Endothelial cell (in vitro differentiated cells): ENCODE measurements around the gene KDM2A. TPM values are rescaled to one million over a fixed set of nuclear protein-coding genes. Genes with fewer than 3 reads are reported as not detected.

Experiments used
- DNase-seq: peaks from one replicate; pipeline ENCODE4 v3.0.0; 2021; ENCODE audit warnings: low spot score
- H3K27ac Mint-ChIP-seq: one replicate; pipeline ENCODE4 v1.8.0; 2021; ENCODE audit warnings: mixed read lengths, inconsistent platforms; ENCODE audit not compliant: unreplicated experiment
- H3K27me3 Mint-ChIP-seq: one replicate; pipeline ENCODE4 v1.8.0; 2021; ENCODE audit warnings: mild to moderate bottlenecking, moderate library complexity, mixed read lengths, inconsistent platforms; ENCODE audit not compliant: unreplicated experiment
- H3K36me3 Mint-ChIP-seq: one replicate; pipeline ENCODE4 v1.8.0; 2021; ENCODE audit warnings: mild to moderate bottlenecking, low read depth, mixed read lengths, inconsistent platforms; ENCODE audit not compliant: unreplicated experiment
- H3K4me1 Mint-ChIP-seq: one replicate; pipeline ENCODE4 v1.8.0; 2021; ENCODE audit warnings: mild to moderate bottlenecking, mixed read lengths, inconsistent platforms; ENCODE audit not compliant: unreplicated experiment
- H3K4me3 Mint-ChIP-seq: one replicate; pipeline ENCODE4 v1.8.0; 2021; ENCODE audit warnings: mild to moderate bottlenecking, mixed read lengths, inconsistent platforms; ENCODE audit not compliant: unreplicated experiment
- H3K9me3 Mint-ChIP-seq: one replicate; pipeline ENCODE4 v1.8.0; 2021; ENCODE audit warnings: mixed read lengths, inconsistent platforms; ENCODE audit not compliant: unreplicated experiment
- total RNA-seq: library from RNA; stranded (reverse); fragmentation: NEBNext Ultra II Directional; extraction: Animal tissue kit (Norgen Biotek cat#: 25700); gene quantifications from one replicate; pipeline ENCODE4 v1.2.1, GENCODE V29; 2021; ENCODE audit not compliant: unreplicated experiment
- TF ChIP-seq, protein P1 (sequence below): fragments of 200-600 bp; sonication (generic); IDR thresholded peaks from one replicate; pipeline ENCODE4 v1.5.0; 2021; ENCODE audit warnings: antibody characterized with exemption; ENCODE audit not compliant: unreplicated experiment

Gene KDM2A
- total RNA-seq, 1 donor from 2014 or later, result 76.9 TPM

DNA sequence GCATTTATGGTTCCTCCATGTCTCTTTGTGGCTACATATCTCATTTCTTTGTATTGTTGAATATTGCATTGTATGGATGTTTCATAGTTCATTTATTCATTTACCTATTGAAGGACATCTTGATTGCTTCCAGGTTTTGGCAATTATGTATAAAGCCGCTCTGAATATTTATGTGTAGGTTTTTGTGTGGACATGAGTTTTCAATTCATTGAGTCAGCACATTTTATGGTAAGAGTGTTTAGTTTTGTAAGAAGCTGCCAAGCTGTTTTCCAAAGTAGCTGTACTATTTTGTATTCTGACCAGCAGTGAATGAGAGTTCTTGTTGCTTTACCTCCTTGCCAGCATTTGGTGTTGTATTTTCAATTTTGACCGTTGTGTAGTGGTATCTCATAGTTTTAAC lies 39.2 kb downstream of the KDM2A start:
- no peak overlapping the region for H3K4me3 Mint-ChIP-seq
- H3K36me3 Mint-ChIP-seq, result peaks cover 3% of the 10 kb centered on the region

DNA sequence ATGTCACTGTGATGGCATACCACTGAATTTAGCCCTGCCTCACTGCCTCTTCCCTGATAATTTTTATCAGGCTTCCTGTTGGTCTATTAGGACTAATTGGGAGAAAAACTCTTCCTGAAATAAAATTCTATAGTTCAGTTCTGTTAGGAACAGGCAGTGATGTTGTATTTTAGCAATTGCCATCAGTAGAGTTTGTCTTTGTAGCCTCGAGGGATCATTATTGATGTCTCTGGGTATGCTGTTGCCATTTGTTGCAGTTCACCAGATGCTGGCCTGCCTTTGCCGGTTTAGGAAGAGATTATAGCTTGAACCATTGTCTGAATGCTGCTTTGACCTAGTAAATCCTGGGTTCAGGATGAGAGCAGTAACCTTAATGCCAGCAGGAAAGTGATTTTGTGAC lies 41.0 kb downstream of the KDM2A start:
- Mint-ChIP-seq H3K27ac (no peak overlapping the region), H3K9me3 (no peaks in the 10 kb centered on the region), H3K4me1 (no peaks in the 10 kb centered on the region), H3K27me3 (peaks cover 1% of the 10 kb centered on the region), H3K36me3 (peaks cover 2% of the 10 kb centered on the region), H3K4me3 (no peak overlapping the region)
- DNase-seq, result no peak
- TF ChIP-seq, protein P1, sequence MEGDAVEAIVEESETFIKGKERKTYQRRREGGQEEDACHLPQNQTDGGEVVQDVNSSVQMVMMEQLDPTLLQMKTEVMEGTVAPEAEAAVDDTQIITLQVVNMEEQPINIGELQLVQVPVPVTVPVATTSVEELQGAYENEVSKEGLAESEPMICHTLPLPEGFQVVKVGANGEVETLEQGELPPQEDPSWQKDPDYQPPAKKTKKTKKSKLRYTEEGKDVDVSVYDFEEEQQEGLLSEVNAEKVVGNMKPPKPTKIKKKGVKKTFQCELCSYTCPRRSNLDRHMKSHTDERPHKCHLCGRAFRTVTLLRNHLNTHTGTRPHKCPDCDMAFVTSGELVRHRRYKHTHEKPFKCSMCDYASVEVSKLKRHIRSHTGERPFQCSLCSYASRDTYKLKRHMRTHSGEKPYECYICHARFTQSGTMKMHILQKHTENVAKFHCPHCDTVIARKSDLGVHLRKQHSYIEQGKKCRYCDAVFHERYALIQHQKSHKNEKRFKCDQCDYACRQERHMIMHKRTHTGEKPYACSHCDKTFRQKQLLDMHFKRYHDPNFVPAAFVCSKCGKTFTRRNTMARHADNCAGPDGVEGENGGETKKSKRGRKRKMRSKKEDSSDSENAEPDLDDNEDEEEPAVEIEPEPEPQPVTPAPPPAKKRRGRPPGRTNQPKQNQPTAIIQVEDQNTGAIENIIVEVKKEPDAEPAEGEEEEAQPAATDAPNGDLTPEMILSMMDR, result no peak

More for the DNA sequence above, 39.2 kb downstream of the KDM2A start:
- Mint-ChIP-seq H3K27me3 (no peaks in the 10 kb centered on the region), H3K4me1 (no peaks in the 10 kb centered on the region), H3K27ac (no peak overlapping the region), H3K9me3 (no peaks in the 10 kb centered on the region)
- TF ChIP-seq, protein P1, result no peak
- no peak for DNase-seq

DNA sequence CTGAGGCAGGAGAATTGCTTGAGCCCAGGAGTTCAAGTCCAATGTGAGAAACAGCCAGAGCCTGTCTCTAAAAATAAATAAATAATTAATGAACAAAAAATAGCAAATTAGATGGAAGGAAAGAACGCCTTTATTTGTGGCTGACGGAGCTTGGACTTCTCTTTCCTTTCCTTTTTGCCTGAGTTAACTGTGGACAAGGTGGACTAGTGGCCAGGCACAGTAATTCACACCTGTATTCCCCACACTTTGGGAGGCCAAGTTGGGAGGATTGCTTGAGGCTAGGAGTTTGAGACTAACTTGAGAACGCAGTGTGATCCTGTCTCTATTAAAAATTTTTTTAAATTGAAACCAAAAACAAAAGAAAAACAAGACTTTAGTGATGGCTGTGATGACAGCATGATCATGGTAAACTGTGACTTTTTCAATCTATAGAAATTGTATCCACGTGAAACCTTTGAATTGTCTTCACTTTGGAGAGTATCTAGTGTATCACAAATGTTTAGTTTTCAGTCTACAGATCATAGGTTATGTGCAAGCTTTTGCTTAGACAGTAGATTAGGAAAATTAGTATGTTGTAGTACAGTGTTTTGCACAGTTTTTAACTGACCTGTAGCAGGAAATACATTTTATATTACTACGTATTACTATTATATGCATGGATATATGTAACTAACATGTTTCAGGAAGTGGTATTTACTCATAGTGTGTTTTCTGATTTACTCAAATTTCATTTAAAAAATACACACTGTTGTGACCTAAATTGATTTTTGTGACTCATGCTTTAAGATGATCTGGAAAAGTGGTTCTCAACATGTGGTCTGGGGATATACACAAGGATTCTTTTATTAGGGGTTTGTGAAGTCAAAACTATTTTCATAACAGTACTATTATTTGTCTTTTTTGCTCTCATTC lies 42.1 kb downstream of the KDM2A start:
- DNase-seq, result no peak
- H3K36me3 Mint-ChIP-seq, result peaks cover 2% of the 10 kb centered on the region

DNA sequence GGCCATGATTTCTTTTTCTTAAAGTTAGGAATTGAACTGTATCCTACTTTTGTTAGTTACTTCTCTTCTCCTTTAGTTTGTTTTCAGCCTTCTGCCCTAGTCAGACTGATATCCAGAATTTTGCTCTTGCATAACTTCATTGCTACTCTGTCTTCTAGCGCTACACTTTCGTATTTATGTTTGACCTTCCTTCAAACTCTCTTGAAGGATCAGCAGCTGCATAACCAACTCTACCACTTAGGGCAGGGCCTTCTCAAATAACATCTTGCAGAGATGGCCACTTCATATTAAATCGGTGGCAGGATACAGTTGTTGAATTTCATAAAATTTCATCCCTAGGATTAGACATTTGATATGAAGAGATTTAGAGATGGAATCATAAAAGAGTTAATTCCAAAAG lies 43.9 kb downstream of the KDM2A start:
- TF ChIP-seq, protein P1, result no peak
- no peak overlapping the region for H3K4me3 Mint-ChIP-seq
- peaks cover 1% of the 10 kb centered on the region for H3K27me3 Mint-ChIP-seq
- H3K36me3 Mint-ChIP-seq, result peaks cover 2% of the 10 kb centered on the region
- no peaks in the 10 kb centered on the region for H3K4me1 Mint-ChIP-seq
- H3K27ac Mint-ChIP-seq, result no peak overlapping the region
- DNase-seq, result no peak
- H3K9me3 Mint-ChIP-seq, result no peaks in the 10 kb centered on the region

More for the DNA sequence above, 42.1 kb downstream of the KDM2A start:
- Mint-ChIP-seq H3K27me3 (peaks cover 1% of the 10 kb centered on the region), H3K27ac (no peak overlapping the region), H3K4me3 (no peak overlapping the region), H3K9me3 (no peaks in the 10 kb centered on the region), H3K4me1 (no peaks in the 10 kb centered on the region)
- TF ChIP-seq, protein P1, result no peak

DNA sequence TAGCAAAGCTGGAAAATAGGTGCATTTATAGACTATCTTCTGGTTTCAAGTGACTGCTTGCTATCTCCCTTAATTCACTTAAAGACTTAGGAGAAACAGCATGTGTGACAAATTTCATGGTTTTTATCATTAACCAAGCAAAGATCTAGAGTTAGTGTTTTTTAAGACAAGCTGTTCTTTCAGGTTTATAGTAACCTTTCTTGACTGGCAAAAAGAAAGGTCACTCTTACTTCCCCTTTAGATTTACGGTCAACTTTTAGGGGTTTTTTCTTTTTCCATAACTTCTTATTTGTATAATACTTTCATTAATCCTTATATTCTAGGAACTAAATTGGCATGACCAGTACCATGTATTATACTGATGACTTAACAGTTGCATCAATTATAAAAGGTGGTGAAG lies 46.6 kb downstream of the KDM2A start:
- H3K4me3 Mint-ChIP-seq, result no peak overlapping the region
- no peak overlapping the region for H3K27ac Mint-ChIP-seq
- no peaks in the 10 kb centered on the region for H3K9me3 Mint-ChIP-seq
- no peaks in the 10 kb centered on the region for H3K4me1 Mint-ChIP-seq
- H3K36me3 Mint-ChIP-seq, result peaks cover 2% of the 10 kb centered on the region
- no peak for DNase-seq
- TF ChIP-seq, protein P1, result no peak
- H3K27me3 Mint-ChIP-seq, result peaks cover 4% of the 10 kb centered on the region
